WI38 (cell line): ENCODE measurements around the gene GRIFIN.

ENCODE experiments used
- H3K4me3 ChIP-seq: 2 replicates; pipeline ENCODE4 v1.5.1; 2011; ENCODE audit warnings: low read depth, mild to moderate bottlenecking, control low read depth, low read length
- TF ChIP-seq, protein P1 (sequence below): IDR thresholded peaks from 2 replicates; pipeline ENCODE4 v1.5.1; 2012; ENCODE audit warnings: low read depth, mild to moderate bottlenecking, control low read depth, low read length

Gene GRIFIN

DNA sequence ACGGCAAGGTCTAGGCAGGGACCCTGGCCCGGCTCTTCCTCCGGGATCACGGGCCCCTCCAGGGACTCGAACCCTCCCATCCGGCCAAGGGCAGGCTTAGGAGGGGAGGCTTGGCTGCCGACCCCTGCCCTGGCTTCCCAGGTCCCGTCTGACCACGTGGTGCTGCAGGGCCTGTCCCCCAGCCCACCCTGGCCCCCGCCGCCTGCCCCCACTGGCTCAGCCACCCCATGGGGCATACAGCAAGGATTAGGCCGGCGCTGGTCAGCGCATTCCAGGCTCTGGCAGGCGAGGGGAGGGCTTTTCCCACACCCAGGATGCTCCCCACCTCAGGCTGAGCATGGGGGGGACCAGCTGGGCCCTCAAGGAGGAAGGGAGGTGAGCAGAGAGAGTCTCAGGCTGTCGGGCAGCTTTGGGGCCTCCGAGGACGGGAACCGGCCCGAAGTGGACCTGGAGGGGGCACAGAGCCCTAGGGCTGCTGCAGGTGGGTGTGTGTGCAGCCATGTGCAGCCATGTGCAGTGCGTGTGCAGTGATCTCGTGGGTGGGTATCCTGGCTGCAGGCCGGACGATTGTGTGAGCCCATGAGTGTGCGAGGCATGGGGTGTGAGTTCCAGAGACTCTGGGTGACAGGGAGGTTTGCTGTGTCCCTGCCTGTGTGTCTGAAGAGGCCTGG, 713 bp upstream of the GRIFIN start:
- no peak overlapping the region for H3K4me3 ChIP-seq
- TF ChIP-seq, protein P1, sequence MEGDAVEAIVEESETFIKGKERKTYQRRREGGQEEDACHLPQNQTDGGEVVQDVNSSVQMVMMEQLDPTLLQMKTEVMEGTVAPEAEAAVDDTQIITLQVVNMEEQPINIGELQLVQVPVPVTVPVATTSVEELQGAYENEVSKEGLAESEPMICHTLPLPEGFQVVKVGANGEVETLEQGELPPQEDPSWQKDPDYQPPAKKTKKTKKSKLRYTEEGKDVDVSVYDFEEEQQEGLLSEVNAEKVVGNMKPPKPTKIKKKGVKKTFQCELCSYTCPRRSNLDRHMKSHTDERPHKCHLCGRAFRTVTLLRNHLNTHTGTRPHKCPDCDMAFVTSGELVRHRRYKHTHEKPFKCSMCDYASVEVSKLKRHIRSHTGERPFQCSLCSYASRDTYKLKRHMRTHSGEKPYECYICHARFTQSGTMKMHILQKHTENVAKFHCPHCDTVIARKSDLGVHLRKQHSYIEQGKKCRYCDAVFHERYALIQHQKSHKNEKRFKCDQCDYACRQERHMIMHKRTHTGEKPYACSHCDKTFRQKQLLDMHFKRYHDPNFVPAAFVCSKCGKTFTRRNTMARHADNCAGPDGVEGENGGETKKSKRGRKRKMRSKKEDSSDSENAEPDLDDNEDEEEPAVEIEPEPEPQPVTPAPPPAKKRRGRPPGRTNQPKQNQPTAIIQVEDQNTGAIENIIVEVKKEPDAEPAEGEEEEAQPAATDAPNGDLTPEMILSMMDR: no peak

DNA sequence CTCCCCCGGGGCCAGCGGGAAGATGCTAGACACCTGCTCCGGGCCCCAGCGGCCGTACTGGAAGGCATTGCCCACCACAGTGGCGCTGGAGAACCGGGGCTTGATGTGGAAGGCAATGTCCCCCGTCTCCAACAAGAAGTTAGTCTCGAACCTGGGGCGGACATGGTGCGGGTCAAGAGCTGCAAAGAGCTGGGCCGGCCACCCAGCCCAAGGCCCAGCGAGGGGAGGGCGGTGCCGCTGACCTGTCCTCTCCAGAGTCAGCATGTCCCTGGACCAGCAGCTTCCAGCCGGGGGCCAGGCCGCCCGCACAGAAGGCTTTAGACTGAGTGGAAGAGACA, 551 bp downstream of the GRIFIN start:
- TF ChIP-seq, protein P1: no peak
- no peak overlapping the region for H3K4me3 ChIP-seq

DNA sequence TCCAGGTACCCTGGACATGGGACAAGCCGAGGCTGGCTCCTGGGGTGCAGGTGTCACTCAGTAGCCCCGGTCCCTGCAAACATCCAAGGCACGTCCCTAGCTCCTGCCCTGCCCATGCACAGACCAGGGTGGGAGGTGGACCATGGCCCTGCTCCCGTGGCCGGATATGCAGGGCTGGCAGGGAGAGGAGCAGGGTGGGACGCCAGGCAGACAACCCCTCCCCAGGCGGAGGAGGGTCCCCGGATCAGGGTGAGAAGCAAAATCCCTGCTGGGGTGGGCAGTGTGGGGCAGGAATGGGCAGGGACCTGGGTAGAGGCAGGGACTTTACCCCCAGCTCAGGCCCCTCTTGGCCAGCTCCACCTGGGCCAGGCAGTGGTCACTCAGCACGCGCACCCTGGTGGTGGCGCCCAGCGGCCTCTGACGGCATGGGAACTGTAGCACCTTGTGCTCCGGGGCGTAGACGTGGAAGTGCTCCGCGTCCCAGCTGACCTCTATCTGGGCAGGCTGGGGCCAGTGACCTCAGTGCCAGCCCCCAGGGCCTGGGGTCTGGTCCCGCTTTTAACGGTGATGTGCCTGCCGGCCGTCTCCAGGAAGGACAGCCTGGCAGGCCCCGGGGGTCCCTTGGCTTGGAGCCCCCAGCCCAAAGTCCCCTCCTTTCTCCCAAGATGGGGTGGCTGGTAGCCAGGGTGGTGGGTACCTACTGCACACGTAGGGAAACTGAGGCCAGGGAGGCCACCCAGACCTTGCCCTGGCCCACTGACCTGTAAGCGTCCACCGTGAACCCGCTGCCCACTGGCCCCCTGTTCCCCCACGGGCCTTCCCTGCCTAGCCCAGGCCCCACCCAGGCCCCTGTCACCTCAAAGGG, 1.2 kb downstream of the GRIFIN start:
- no peak overlapping the region for H3K4me3 ChIP-seq
- TF ChIP-seq, protein P1: no peak

GRCh38 chr7:2474224-2474623, 2.0 kb downstream of the GRIFIN start:
- TF ChIP-seq, protein P1: no peak
- no peak overlapping the region for H3K4me3 ChIP-seq

DNA sequence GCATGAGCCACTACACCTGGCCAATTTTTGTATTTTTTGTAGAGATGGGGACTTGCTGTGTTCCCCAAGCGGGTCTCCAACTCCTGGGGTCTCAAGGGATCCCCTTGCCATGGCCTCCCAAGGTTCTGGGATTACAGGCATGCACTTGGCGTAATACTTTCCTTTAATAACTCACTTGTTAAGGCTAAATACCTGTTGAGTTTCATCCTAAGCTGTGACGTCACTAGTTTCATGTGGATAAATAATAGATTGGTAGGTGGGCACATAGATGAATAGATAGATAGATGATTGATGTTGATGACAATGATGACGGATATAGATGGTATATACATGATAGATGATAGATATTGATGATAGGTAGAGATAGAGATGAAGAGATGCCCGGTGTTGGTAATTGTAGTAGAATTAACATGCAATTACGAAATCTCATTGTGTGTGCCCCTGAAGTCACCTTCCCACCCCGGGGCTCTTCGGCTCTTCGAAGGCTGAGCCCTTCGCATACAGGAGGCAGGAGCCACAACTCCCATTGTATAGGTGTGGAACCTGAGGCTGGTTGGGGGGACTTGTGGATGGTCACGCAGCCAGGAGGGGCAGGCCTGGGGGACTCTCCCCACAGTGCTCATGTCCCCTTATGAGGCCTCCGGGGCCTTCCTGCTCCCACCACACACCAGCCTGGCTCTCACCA, 2.6 kb downstream of the GRIFIN start:
- TF ChIP-seq, protein P1: no peak
- no peak overlapping the region for H3K4me3 ChIP-seq

DNA sequence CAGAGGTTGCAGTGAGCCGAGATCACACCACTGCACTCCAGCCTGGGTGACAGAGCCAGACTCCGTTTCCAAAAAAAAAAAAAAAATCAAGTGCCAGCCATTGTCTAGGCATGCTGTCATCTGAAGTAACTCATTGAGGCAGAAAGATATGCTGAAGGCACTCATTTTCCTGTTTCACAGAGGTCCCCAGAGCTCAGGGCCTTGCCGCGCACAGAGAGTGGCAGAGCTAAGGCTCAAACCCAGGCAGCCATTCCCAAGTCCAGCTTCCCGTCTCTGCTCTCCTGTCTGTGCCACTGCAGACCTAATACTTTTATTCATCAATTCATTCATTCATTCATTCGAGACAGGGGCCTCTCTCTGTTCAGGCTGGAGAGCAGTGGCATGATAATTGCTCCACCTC, 3.5 kb downstream of the GRIFIN start:
- TF ChIP-seq, protein P1: no peak
- no peak overlapping the region for H3K4me3 ChIP-seq

- no peak overlapping the region for H3K4me3 ChIP-seq
Observed at GRCh38 chr7:2471396-2471795, 4.8 kb downstream of the GRIFIN start.

More at GRCh38 chr7:2471396-2471795, 4.8 kb downstream of the GRIFIN start:
- TF ChIP-seq, protein P1: no peak
